GM18868 (cell line): ENCODE results near the gene TNXB.
"Not testable (repeated sequence)": the region's sequence is repeated elsewhere in the genome, so short reads cannot be mapped to it uniquely, and the experiment has no call there.

Source experiments
- ATAC-seq: cut with Tn5 transposase; IDR thresholded peaks from one replicate; pipeline ENCODE4 v1.9.1; 2021; ENCODE audit warnings: mild to moderate bottlenecking, moderate library complexity; ENCODE audit not compliant: unreplicated experiment

TNXB gene

DNA sequence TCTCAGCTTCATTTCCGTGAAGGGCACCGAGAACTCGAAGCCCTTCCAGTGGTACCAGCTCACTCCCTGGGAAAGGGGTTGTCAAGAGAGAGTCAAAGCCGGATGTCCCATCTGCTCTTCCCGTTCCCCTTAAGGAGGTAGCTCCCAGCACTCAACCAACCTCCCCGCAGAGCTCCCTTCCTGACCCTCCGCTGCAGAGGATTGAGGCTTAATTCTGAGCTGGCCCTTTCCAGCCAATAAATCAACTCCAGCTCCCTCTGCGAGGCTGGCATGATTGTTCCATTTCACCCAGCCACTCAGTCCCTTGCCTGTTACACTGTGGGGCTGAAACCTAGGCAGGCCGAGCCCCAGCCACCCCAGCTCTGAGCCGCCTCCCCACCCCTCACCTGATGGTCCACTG, 67.8 kb downstream of the TNXB start:
- ATAC-seq, result not testable (repeated sequence)

DNA sequence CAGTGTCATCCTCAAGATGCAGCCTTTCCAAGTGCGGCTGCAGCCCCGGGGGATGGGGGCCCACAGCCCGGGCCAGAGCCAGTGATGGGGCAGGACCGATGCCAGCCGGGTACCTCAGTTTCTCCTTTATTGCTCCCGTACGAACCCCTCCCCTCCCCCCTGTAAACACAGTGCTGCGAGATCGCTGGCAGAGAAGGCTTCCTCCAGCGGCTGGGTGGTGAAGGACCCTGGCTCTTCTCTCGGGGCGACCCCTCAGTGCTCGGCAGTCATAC, 68.2 kb downstream of the TNXB start:
- not testable (repeated sequence) for ATAC-seq

DNA sequence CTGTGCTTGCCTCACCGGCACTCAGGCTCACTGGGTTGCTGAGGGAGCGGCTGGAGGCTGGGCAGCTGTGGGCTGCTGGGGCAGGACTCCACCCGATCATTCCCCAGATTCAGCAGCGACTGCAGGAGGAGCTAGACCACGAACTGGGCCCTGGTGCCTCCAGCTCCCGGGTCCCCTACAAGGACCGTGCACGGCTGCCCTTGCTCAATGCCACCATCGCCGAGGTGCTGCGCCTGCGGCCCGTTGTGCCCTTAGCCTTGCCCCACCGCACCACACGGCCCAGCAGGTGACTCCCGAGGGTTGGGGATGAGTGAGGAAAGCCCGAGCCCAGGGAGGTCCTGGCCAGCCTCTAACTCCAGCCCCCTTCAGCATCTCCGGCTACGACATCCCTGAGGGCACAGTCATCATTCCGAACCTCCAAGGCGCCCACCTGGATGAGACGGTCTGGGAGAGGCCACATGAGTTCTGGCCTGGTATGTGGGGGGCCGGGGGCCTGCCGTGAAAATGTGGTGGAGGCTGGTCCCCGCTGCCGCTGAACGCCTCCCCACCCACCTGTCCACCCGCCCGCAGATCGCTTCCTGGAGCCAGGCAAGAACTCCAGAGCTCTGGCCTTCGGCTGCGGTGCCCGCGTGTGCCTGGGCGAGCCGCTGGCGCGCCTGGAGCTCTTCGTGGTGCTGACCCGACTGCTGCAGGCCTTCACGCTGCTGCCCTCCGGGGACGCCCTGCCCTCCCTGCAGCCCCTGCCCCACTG, 68.7 kb downstream of the TNXB start:
- not testable (repeated sequence) for ATAC-seq

DNA sequence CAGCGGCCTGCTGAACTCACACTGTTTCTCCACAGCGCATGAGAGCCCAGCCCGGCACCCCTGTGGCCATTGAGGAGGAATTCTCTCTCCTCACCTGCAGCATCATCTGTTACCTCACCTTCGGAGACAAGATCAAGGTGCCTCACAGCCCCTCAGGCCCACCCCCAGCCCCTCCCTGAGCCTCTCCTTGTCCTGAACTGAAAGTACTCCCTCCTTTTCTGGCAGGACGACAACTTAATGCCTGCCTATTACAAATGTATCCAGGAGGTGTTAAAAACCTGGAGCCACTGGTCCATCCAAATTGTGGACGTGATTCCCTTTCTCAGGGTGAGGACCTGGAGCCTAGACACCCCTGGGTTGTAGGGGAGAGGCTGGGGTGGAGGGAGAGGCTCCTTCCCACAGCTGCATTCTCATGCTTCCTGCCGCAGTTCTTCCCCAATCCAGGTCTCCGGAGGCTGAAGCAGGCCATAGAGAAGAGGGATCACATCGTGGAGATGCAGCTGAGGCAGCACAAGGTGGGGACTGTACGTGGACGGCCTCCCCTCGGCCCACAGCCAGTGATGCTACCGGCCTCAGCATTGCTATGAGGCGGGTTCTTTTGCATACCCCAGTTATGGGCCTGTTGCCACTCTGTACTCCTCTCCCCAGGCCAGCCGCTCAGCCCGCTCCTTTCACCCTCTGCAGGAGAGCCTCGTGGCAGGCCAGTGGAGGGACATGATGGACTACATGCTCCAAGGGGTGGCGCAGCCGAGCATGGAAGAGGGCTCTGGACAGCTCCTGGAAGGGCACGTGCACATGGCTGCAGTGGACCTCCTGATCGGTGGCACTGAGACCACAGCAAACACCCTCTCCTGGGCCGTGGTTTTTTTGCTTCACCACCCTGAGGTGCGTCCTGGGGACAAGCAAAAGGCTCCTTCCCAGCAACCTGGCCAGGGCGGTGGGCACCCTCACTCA, 69.5 kb downstream of the TNXB start:
- ATAC-seq, result not testable (repeated sequence)

GRCh38 chr6:32038878-32039277, 70.3 kb downstream of the TNXB start:
- not testable (repeated sequence) for ATAC-seq

DNA sequence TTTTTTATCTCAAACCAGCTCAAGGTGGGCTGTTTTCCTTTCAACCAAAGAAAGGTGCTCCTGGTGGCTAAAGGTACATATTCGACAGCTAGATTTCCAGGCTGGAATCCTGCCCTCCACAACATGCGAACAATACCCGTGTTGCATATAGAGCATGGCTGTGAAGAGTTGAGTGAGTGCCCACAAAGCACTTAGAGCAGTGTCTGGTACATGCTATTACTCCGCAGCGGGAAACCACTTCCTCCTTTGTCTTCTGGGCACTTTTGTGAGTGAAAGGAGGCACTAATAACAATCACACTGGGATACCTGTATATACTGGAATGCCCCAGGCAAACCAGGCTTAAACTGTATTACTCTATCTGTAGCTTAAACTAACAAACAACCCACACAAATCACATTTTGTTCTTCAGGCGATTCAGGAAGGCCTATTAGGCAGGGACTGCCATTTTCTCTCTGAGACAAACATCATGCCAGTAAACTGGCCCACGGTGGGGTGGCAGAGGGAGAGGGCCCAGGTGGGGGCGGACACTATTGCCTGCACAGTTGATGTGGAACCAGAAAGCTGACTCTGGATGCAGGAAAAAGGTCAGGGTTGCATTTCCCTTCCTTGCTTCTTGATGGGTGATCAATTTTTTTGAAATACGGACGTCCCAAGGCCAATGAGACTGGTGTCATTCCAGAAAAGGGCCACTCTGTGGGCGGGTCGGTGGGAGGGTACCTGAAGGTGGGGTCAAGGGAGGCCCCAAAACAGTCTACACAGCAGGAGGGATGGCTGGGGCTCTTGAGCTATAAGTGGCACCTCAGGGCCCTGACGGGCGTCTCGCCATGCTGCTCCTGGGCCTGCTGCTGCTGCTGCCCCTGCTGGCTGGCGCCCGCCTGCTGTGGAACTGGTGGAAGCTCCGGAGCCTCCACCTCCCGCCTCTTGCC, 71.3 kb downstream of the TNXB start, which contains the start of gene CYP21A2:
CYP21A2 (plus strand) TSS at position 818 of the 927 bp plus-strand sequence; CDS start at position 826, 8 bp downstream.
- not testable (repeated sequence) for ATAC-seq

DNA sequence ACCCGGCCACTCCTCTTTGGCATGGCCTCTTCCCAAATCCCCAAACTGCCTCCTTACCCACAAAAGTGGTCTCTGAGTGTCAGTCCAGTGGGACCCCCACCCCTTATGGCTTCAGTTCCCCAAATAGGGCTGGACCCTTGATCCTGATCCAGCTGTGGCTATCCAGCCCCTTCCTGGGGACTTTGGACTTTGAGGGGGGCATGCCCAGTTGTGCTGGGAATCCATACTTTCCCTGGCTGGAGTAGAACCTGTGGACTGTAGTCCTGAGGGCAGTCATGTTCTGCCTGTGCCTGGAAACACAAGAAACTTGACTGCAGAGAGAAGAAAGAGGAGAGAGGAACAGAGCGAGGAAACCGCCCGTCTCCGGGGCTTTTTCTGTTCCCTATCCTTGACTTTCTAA, 72.0 kb downstream of the TNXB start:
- not testable (repeated sequence) for ATAC-seq

GRCh38 chr6:32035283-32036013, 73.7 kb downstream of the TNXB start:
- not testable (repeated sequence) for ATAC-seq

DNA sequence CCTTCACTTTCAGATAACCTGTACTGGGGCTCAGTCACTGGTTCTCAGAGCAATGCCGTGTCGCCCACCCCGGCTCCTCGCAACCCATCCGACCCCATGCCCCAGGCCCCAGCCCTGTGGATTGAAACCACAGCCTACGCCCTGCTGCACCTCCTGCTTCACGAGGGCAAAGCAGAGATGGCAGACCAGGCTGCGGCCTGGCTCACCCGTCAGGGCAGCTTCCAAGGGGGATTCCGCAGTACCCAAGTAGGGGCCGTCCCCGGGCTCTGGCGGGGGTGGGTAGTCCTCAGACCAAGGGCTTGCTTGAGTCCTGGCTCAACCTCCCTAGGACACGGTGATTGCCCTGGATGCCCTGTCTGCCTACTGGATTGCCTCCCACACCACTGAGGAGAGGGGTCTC, 79.6 kb downstream of the TNXB start:
- not testable (repeated sequence) for ATAC-seq

GRCh38 chr6:32028631-32029030, 80.5 kb downstream of the TNXB start:
- ATAC-seq, result not testable (repeated sequence)

GRCh38 chr6:32022100-32022499, 87.0 kb downstream of the TNXB start:
- not testable (repeated sequence) for ATAC-seq

GRCh38 chr6:32014547-32014946, 94.6 kb downstream of the TNXB start, which contains the start of gene C4B:
Gene C4B, plus strand, starts transcription at chr6:32014795. Its CDS starts 51 bp downstream, at chr6:32014846.
- not testable (repeated sequence) for ATAC-seq

- not testable (repeated sequence) for ATAC-seq
Measured at GRCh38 chr6:32013738-32014137, 95.4 kb downstream of the TNXB start.

DNA sequence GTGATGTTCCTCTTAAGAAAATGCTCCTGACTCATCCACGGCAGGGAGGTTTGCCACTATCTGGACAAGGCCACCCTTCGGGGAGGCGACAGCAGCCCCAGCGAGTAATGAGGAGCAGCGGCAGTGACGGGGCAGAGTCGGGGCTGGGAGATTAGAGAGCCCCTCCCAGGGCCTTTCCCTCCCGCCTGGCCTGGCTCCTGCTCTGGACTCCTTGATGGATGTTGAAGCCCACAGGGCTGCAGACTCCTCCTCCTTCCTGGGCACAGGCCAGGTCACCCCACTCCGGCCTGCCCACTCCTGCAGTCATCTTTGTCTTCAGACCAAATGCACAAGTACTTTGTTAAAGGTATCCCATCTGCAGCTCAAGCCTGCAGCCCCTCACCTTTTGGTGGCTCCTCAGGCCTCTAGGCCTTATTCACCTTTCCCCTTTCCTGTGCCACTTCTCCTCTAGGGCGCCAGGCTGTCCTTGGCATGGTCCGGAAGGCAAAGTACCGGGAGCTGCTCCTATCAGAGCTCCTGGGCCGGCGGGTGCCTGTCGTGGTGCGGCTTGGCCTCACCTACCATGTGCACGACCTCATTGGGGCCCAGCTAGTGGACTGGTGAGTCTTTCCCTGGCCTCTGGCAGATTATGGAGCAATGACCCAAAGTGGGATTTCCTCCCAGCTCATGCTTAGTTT, 96.1 kb downstream of the TNXB start:
- not testable (repeated sequence) for ATAC-seq

DNA sequence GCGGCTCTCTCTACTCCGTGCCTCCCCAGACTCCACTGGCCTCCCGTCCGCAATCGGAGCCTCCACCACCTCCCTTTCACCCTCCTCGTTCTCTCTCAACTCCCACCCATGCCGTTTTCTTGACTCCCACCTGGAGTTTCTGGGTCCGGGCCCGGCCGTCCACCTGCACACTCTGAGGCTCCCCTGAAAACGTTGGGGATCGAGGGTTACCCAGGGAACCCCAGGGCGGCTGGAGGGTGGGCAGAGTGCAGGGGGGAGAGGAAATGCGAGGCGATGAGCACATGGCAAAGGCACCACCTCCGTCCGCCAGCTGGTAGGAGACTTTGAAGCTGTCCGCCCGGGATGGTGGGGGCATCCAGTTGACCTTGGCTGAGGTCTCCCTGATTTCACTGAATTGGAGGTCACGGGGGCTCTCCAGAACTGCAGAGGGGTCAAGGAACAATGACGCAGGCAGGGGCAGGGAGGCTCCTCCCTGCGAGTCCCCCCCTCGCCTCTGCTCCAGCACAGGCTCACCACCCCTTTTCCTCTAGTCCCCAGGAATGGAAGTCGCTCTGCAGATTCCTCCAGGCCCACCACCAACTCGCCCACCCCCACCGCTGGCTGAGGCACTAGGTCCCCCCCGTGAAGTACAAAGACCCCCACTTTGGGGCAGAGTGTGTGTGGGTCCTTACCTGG, 98.1 kb downstream of the TNXB start:
- not testable (repeated sequence) for ATAC-seq

GRCh38 chr6:32009537-32009936, 99.6 kb downstream of the TNXB start:
- not testable (repeated sequence) for ATAC-seq

DNA sequence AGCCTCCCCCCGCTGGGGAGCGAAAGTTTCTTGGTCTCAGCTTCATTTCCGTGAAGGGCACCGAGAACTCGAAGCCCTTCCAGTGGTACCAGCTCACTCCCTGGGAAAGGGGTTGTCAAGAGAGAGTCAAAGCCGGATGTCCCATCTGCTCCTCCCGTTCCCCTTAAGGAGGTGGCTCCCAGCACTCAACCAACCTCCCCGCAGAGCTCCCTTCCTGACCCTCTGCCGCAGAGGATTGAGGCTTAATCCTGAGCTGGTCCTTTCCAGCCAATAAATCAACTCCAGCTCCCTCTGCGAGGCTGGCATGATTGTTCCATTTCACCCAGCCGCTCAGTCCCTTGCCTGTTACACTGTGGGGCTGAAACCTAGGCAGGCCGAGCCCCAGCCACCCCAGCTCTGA, 100.5 kb downstream of the TNXB start:
- not testable (repeated sequence) for ATAC-seq

- ATAC-seq, result not testable (repeated sequence)
Measured at GRCh38 chr6:32008037-32008436, 101.1 kb downstream of the TNXB start.

DNA sequence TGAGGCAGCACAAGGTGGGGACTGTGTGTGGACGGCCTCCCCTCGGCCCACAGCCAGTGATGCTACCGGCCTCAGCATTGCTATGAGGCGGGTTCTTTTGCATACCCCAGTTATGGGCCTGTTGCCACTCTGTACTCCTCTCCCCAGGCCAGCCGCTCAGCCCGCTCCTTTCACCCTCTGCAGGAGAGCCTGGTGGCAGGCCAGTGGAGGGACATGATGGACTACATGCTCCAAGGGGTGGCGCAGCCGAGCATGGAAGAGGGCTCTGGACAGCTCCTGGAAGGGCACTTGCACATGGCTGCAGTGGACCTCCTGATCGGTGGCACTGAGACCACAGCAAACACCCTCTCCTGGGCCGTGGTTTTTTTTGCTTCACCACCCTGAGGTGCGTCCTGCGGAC, 102.1 kb downstream of the TNXB start:
- not testable (repeated sequence) for ATAC-seq
